Progenitor cell of endocrine pancreas (in vitro differentiated cells): Measurements from ENCODE around the gene ANKRD45. TPM values are rescaled to one million over a fixed set of nuclear protein-coding genes. Genes with fewer than 3 reads are reported as not detected.
"Not testable (repeated sequence)": the region's sequence is repeated elsewhere in the genome, so short reads cannot be mapped to it uniquely, and the experiment has no call there.

Source experiments
- DNase-seq: peaks from one replicate; pipeline ENCODE4 v3.0.0; 2021; ENCODE audit warnings: low spot score; ENCODE audit not compliant: unreplicated experiment
- H3K27ac Mint-ChIP-seq: 2 replicates; pipeline ENCODE4 v1.8.0; 2021; ENCODE audit warnings: mild to moderate bottlenecking, moderate library complexity, mixed read lengths
- H3K27me3 Mint-ChIP-seq: 2 replicates; pipeline ENCODE4 v1.8.0; 2021; ENCODE audit warnings: mixed read lengths
- H3K36me3 Mint-ChIP-seq: 2 replicates; pipeline ENCODE4 v1.8.0; 2022; ENCODE audit warnings: mixed read lengths; ENCODE audit not compliant: insufficient read depth
- H3K4me1 Mint-ChIP-seq: 2 replicates; pipeline ENCODE4 v1.8.0; 2021; ENCODE audit warnings: low read depth, mixed read lengths
- H3K4me3 Mint-ChIP-seq: 2 replicates; pipeline ENCODE4 v1.8.0; 2021; ENCODE audit warnings: low read depth, mild to moderate bottlenecking, moderate library complexity, mixed read lengths
- H3K9me3 Mint-ChIP-seq: 2 replicates; pipeline ENCODE4 v1.8.0; 2021; ENCODE audit warnings: low read depth, mixed read lengths
- CTCF ChIP-seq: fragments of 200-600 bp; sonication (generic); IDR thresholded peaks from one replicate; pipeline ENCODE4 v1.5.0; 2021; ENCODE audit warnings: antibody characterized with exemption, mild to moderate bottlenecking; ENCODE audit not compliant: unreplicated experiment
- total RNA-seq: library from RNA; stranded (reverse); gene quantifications from 2 replicates; pipeline ENCODE4 v1.2.1, GENCODE V29; 2021

The ANKRD45 gene
- total RNA-seq, 1 donor from 2014 or later = 1.2 TPM

- H3K4me3 Mint-ChIP-seq = no peak overlapping the region
- H3K27me3 Mint-ChIP-seq = peaks cover 10% of the 10 kb centered on the region
- no peaks in the 10 kb centered on the region for H3K36me3 Mint-ChIP-seq
- no peaks in the 10 kb centered on the region for H3K4me1 Mint-ChIP-seq
- H3K9me3 Mint-ChIP-seq = no peaks in the 10 kb centered on the region
- DNase-seq = no peak
- H3K27ac Mint-ChIP-seq = no peak overlapping the region
- TF ChIP-seq CTCF = no peak
Measured at GRCh38 chr1:173708787-173709186, 39.1 kb upstream of the ANKRD45 start.

- Mint-ChIP-seq H3K4me3 (no peak overlapping the region), H3K4me1 (no peaks in the 10 kb centered on the region), H3K27ac (no peak overlapping the region), H3K27me3 (peaks cover 5% of the 10 kb centered on the region), H3K9me3 (no peaks in the 10 kb centered on the region), H3K36me3 (no peaks in the 10 kb centered on the region)
- TF ChIP-seq CTCF = no peak
- no peak for DNase-seq
Measured at GRCh38 chr1:173705117-173705516, 35.5 kb upstream of the ANKRD45 start.

- Mint-ChIP-seq H3K9me3 (no peaks in the 10 kb centered on the region), H3K27ac (no peak overlapping the region), H3K36me3 (no peaks in the 10 kb centered on the region), H3K4me1 (no peaks in the 10 kb centered on the region), H3K27me3 (no peaks in the 10 kb centered on the region), H3K4me3 (no peak overlapping the region)
- DNase-seq = no peak
- no peak for TF ChIP-seq CTCF
Measured at GRCh38 chr1:173702736-173703135, 33.1 kb upstream of the ANKRD45 start.

- not testable (repeated sequence) for H3K4me3 Mint-ChIP-seq, H3K4me1 Mint-ChIP-seq, H3K9me3 Mint-ChIP-seq, H3K27ac Mint-ChIP-seq, H3K27me3 Mint-ChIP-seq, H3K36me3 Mint-ChIP-seq, DNase-seq
Measured at GRCh38 chr1:173701299-173701698, 31.6 kb upstream of the ANKRD45 start.

- DNase-seq = no peak
- peaks cover 9% of the 10 kb centered on the region for H3K9me3 Mint-ChIP-seq
- no peaks in the 10 kb centered on the region for H3K27me3 Mint-ChIP-seq
- no peak overlapping the region for H3K27ac Mint-ChIP-seq
- H3K4me3 Mint-ChIP-seq = no peak overlapping the region
- no peaks in the 10 kb centered on the region for H3K36me3 Mint-ChIP-seq
- peaks cover 3% of the 10 kb centered on the region for H3K4me1 Mint-ChIP-seq
- TF ChIP-seq CTCF = no peak
Measured at GRCh38 chr1:173693238-173693637, 23.6 kb upstream of the ANKRD45 start.

GRCh38 chr1:173688300-173688699 is 18.6 kb upstream of the ANKRD45 start:
- H3K9me3 Mint-ChIP-seq = no peaks in the 10 kb centered on the region
- peaks cover 7% of the 10 kb centered on the region for H3K4me1 Mint-ChIP-seq
- no peak overlapping the region for H3K27ac Mint-ChIP-seq
- no peak for TF ChIP-seq CTCF
- H3K27me3 Mint-ChIP-seq = no peaks in the 10 kb centered on the region
- H3K36me3 Mint-ChIP-seq = no peaks in the 10 kb centered on the region
- no peak overlapping the region for H3K4me3 Mint-ChIP-seq
- DNase-seq = no peak

- not testable (repeated sequence) for H3K27ac Mint-ChIP-seq, H3K27me3 Mint-ChIP-seq, DNase-seq, H3K9me3 Mint-ChIP-seq, H3K36me3 Mint-ChIP-seq, H3K4me1 Mint-ChIP-seq, H3K4me3 Mint-ChIP-seq
Measured at GRCh38 chr1:173685121-173685520, 15.5 kb upstream of the ANKRD45 start.

GRCh38 chr1:173683838-173684237 is 14.2 kb upstream of the ANKRD45 start:
- not testable (repeated sequence) for H3K9me3 Mint-ChIP-seq, H3K4me1 Mint-ChIP-seq, H3K36me3 Mint-ChIP-seq, H3K4me3 Mint-ChIP-seq, H3K27ac Mint-ChIP-seq, H3K27me3 Mint-ChIP-seq, DNase-seq
